Measurements from ENCODE around the gene PTPRD. TPM values are rescaled to one million over a fixed set of nuclear protein-coding genes. Genes with fewer than 3 reads are reported as not detected.

The PTPRD gene
- total RNA-seq, 1 experiment from 2014 or later: 0.02 TPM

DNA sequence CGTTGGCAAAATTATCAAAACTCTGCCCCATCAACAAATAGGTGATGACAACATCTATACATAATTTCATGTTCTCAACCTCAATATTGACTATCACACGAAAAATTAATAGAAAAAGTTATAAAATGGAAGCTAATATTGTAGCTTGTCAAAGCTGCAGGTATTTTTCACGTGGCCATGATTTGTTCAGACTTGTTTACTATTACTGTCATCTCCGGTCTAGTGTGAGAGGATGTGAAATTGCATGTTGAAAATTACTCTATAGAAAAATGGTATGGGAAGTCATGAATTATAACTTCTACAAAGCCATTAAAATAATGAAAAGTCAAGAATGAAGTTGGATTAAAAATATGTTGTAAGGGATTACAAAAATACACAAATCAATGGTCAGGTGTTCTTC lies 385.8 kb downstream of the PTPRD start:
- H3K27me3 ChIP-seq (ENCODE audit: insufficient read depth, low read length): no peaks in the 10 kb centered on the region
- H3K9me3 ChIP-seq (ENCODE audit: control insufficient read depth in 1 of 2, insufficient read depth in 1 of 2, low read depth in 1 of 2, low read length in 2 of 2): peaks cover 10 to 11% of the 10 kb centered on the region in 2 experiments; a peak in 3 of 4 replicates
- DNase-seq (ENCODE audit: low read depth, low spot score): no peak
- CTCF ChIA-PET: no interaction called here
- H3K9ac ChIP-seq (ENCODE audit: low read length): no peak overlapping the region
- BruUV-seq (replicated peaks): no TSS peak
- TF ChIP-seq, protein P1, sequence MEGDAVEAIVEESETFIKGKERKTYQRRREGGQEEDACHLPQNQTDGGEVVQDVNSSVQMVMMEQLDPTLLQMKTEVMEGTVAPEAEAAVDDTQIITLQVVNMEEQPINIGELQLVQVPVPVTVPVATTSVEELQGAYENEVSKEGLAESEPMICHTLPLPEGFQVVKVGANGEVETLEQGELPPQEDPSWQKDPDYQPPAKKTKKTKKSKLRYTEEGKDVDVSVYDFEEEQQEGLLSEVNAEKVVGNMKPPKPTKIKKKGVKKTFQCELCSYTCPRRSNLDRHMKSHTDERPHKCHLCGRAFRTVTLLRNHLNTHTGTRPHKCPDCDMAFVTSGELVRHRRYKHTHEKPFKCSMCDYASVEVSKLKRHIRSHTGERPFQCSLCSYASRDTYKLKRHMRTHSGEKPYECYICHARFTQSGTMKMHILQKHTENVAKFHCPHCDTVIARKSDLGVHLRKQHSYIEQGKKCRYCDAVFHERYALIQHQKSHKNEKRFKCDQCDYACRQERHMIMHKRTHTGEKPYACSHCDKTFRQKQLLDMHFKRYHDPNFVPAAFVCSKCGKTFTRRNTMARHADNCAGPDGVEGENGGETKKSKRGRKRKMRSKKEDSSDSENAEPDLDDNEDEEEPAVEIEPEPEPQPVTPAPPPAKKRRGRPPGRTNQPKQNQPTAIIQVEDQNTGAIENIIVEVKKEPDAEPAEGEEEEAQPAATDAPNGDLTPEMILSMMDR (IDR thresholded peaks at IDR 0.05 in 2 of 3, conservative IDR thresholded peaks at IDR 0.05 in 1 of 3; ENCODE audit: borderline replicate concordance in 1 of 3, insufficient read depth in 1 of 3, low read depth in 2 of 3, low read length in 2 of 3): no peak
- no peak for TF ChIP-seq CEBPB (IDR thresholded peaks at IDR 0.05; ENCODE audit: low read depth)
- TF ChIP-seq, protein P2, sequence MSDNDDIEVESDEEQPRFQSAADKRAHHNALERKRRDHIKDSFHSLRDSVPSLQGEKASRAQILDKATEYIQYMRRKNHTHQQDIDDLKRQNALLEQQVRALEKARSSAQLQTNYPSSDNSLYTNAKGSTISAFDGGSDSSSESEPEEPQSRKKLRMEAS (IDR thresholded peaks at IDR 0.05): no peak
- TF ChIP-seq ELF1 (IDR thresholded peaks at IDR 0.05; ENCODE audit: borderline replicate concordance, low read depth): no peak
- no peak for TF ChIP-seq POLR2AphosphoS5 (IDR thresholded peaks at IDR 0.05; ENCODE audit: low read depth, low read length)
- TF ChIP-seq POLR2A (IDR thresholded peaks at IDR 0.05; ENCODE audit: borderline replicate concordance, extremely low read depth, insufficient read depth, insufficient read length): no peak
- no peak for TF ChIP-seq RAD21 (IDR thresholded peaks at IDR 0.05; ENCODE audit: low read depth)
- TF ChIP-seq, protein P3, sequence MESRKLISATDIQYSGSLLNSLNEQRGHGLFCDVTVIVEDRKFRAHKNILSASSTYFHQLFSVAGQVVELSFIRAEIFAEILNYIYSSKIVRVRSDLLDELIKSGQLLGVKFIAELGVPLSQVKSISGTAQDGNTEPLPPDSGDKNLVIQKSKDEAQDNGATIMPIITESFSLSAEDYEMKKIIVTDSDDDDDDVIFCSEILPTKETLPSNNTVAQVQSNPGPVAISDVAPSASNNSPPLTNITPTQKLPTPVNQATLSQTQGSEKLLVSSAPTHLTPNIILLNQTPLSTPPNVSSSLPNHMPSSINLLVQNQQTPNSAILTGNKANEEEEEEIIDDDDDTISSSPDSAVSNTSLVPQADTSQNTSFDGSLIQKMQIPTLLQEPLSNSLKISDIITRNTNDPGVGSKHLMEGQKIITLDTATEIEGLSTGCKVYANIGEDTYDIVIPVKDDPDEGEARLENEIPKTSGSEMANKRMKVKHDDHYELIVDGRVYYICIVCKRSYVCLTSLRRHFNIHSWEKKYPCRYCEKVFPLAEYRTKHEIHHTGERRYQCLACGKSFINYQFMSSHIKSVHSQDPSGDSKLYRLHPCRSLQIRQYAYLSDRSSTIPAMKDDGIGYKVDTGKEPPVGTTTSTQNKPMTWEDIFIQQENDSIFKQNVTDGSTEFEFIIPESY (IDR thresholded peaks at IDR 0.05; ENCODE audit: extremely low read depth, insufficient replicate concordance, low read length): no peak
- TF ChIP-seq EZH2 (IDR thresholded peaks at IDR 0.05): no peak
- no peak for TF ChIP-seq ZFX (IDR thresholded peaks at IDR 0.05)
- TF ChIP-seq, protein P4, sequence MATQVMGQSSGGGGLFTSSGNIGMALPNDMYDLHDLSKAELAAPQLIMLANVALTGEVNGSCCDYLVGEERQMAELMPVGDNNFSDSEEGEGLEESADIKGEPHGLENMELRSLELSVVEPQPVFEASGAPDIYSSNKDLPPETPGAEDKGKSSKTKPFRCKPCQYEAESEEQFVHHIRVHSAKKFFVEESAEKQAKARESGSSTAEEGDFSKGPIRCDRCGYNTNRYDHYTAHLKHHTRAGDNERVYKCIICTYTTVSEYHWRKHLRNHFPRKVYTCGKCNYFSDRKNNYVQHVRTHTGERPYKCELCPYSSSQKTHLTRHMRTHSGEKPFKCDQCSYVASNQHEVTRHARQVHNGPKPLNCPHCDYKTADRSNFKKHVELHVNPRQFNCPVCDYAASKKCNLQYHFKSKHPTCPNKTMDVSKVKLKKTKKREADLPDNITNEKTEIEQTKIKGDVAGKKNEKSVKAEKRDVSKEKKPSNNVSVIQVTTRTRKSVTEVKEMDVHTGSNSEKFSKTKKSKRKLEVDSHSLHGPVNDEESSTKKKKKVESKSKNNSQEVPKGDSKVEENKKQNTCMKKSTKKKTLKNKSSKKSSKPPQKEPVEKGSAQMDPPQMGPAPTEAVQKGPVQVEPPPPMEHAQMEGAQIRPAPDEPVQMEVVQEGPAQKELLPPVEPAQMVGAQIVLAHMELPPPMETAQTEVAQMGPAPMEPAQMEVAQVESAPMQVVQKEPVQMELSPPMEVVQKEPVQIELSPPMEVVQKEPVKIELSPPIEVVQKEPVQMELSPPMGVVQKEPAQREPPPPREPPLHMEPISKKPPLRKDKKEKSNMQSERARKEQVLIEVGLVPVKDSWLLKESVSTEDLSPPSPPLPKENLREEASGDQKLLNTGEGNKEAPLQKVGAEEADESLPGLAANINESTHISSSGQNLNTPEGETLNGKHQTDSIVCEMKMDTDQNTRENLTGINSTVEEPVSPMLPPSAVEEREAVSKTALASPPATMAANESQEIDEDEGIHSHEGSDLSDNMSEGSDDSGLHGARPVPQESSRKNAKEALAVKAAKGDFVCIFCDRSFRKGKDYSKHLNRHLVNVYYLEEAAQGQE (IDR thresholded peaks at IDR 0.05; ENCODE audit: low read depth): no peak
- TF ChIP-seq SRF (IDR thresholded peaks at IDR 0.05; ENCODE audit: low read depth): no peak
- TF ChIP-seq EGR1 (IDR thresholded peaks at IDR 0.05; ENCODE audit: low read depth): no peak
- TF ChIP-seq FOSL1 (IDR thresholded peaks at IDR 0.05; ENCODE audit: low read depth): no peak
- TF ChIP-seq, protein P5, sequence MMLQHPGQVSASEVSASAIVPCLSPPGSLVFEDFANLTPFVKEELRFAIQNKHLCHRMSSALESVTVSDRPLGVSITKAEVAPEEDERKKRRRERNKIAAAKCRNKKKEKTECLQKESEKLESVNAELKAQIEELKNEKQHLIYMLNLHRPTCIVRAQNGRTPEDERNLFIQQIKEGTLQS (IDR thresholded peaks at IDR 0.05): no peak
- no peak for TF ChIP-seq ZNF274 (IDR thresholded peaks at IDR 0.05; ENCODE audit: low read depth, low read length)
- no peak for TF ChIP-seq SP1 (IDR thresholded peaks at IDR 0.05; ENCODE audit: low read depth)
- TF ChIP-seq JUND (IDR thresholded peaks at IDR 0.05): no peak
- TF ChIP-seq SIN3A (IDR thresholded peaks at IDR 0.05; ENCODE audit: low read depth): no peak
- no peak for ATAC-seq
- no peaks in the 10 kb centered on the region for H3K79me2 ChIP-seq (ENCODE audit: insufficient read depth, low read length)
- H3K4me3 ChIP-seq (replicated peaks in 1 of 2; ENCODE audit: low read depth in 1 of 2, low read length in 2 of 2): no peak overlapping the region
- no peak overlapping the region for H3K27ac ChIP-seq (ENCODE audit: low read depth, low read length)
- H3K4me1 ChIP-seq (ENCODE audit: control insufficient read depth in 1 of 2, insufficient read depth in 2 of 2, low read length in 2 of 2): no peaks in the 10 kb centered on the region
- intact Hi-C loops (cut with micrococcal nuclease): no loop called here
- H2AFZ ChIP-seq (ENCODE audit: low read depth, low read length, poor library complexity, severe bottlenecking): no peak overlapping the region
- H3K4me2 ChIP-seq (ENCODE audit: low read length): no peak overlapping the region
- no peaks in the 10 kb centered on the region for H3K9me2 ChIP-seq (ENCODE audit: insufficient read depth)
- POLR2A ChIA-PET: no interaction called here
- RAD21 ChIA-PET (ENCODE audit: low non-redundant PET in 1 of 2, low total read pairs in 2 of 2, uncharacterized antibody in 2 of 2, unreplicated experiment in 2 of 2): no interaction called here
- no peaks in the 10 kb centered on the region for H3K36me3 ChIP-seq (ENCODE audit: control insufficient read depth in 1 of 2, insufficient read depth in 2 of 2, low read length in 2 of 2)
- H4K20me1 ChIP-seq (ENCODE audit: insufficient read depth): no peaks in the 10 kb centered on the region
